Upper lobe of left lung (tissue), 6 donors: ENCODE data around the gene LPAR5. TPM values are rescaled to one million over a fixed set of nuclear protein-coding genes. Genes with fewer than 3 reads are reported as not detected.
A peak's percentile ranks its signal among the peaks of the same experiment; 100 is the strongest.

Experiments used
- ATAC-seq, 2 donors: fragments of 200-7000 bp; cut with Tn5 transposase; one replicate each; pipeline ENCODE4 v1.9.1; 2022; ENCODE audit warnings: mild to moderate bottlenecking in 2 of 2, moderate library complexity in 2 of 2; ENCODE audit not compliant: low FRiP score in 2 of 2
- DNase-seq, 2 donors: peaks; one replicate each; pipeline ENCODE4 v3.0.0-alpha.2; 2019 to 2020
- H3K27ac ChIP-seq, 4 donors: fragments of 200-600 bp; sonication (generic); one replicate each; pipeline ENCODE4 v1.5.1; 2016 to 2019
- H3K27me3 ChIP-seq, 4 donors: fragments of 200-600 bp; sonication (generic); one replicate each; pipeline ENCODE4 v1.5.1; 2017 to 2019
- H3K36me3 ChIP-seq, 4 donors: fragments of 200-600 bp; sonication (generic); one replicate each; pipeline ENCODE4 v1.5.1; 2016 to 2019
- H3K4me1 ChIP-seq, 4 donors: fragments of 200-600 bp; sonication (generic); one replicate each; pipeline ENCODE4 v1.5.1; 2018 to 2019
- H3K4me3 ChIP-seq, 4 donors: fragments of 200-600 bp; sonication (generic); one replicate each; pipeline ENCODE4 v1.5.1; 2017 to 2019; ENCODE audit warnings: mild to moderate bottlenecking in 2 of 4, moderate library complexity in 1 of 4
- H3K9me3 ChIP-seq, 4 donors: fragments of 200-600 bp; sonication (generic); one replicate each; pipeline ENCODE4 v1.5.1; 2018 to 2019
- EP300 ChIP-seq, 4 donors: sonication (generic); formaldehyde crosslinking; IDR thresholded peaks; one replicate each; pipeline ENCODE4 v1.5.1; 2017; ENCODE audit warnings: antibody characterized with exemption in 4 of 4, control low read depth in 2 of 4
- POLR2A ChIP-seq, 4 donors: fragments of 450-650 bp; IDR thresholded peaks; one replicate each; pipeline ENCODE4 v1.5.1; 2016 to 2017; ENCODE audit warnings: antibody characterized with exemption in 4 of 4, mild to moderate bottlenecking in 2 of 4
- POLR2AphosphoS5 ChIP-seq, 2 donors: sonication (generic); formaldehyde crosslinking; IDR thresholded peaks; one replicate each; pipeline ENCODE4 v1.5.1; 2017; ENCODE audit warnings: antibody characterized with exemption in 2 of 2
- WGBS, 2 donors: methylation state at CpG; one replicate each; pipeline ENCODE4 v1.1.5; 2017 to 2018; 5-methylcytosine and 5-hydroxymethylcytosine counted together
- total RNA-seq, 6 donors: library from RNA; depleted of rRNA in 4 of 6; stranded (reverse); fragments of >200 nt in 4 of 6; gene quantifications; one replicate each; pipeline versions ENCODE4 v1.1.0 to v1.2.1, GENCODE V29; 2016 to 2021
- TF ChIP-seq, protein P1 (sequence below), 6 experiments: fragments of 450-650 bp in 4 of 6; fragments of 200-600 bp in 2 of 6; sonication (generic) in 2 of 6; IDR thresholded peaks; one replicate each; pipeline ENCODE4 v1.5.1; 2016 to 2019; ENCODE audit warnings: antibody characterized with exemption in 6 of 6
- donor health status: DM: no; HTN: no; CAD: no; lungs with moderate emphysema.
- donor health status: DM: no; HTN: yes; CAD: no; lungs with severe emphysema.

Gene LPAR5
- total RNA-seq, 6 donors from 2014 or later, result 1.3 to 4.4 (median 2.9) TPM

DNA sequence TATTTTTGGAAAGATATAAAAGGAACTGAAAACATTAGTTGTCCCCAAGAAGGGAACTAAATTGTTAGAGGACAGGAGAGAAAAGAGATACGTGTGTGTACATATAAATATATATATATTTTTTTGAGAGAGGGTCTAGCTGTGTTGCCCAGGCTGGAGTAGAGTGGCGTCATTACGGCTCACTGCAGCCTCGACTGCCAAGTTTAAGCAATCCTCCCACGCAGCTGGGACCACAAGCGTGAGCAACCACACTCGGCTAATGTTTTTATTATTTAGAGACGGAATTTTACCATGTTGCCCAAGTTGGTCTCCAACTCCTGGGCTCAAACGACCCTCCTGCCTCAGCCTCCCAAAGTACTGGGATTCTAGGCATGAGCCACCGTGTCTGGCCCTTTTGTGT is 51.5 kb downstream of the LPAR5 start:
- Histone ChIP-seq H3K27me3 (no peaks in the 10 kb centered on the region), H3K36me3 (peaks cover 82 to 100% (median 91%) of the 10 kb centered on the region in 4 donors), H3K27ac (no peak overlapping the region), H3K4me1 (no peaks in the 10 kb centered on the region), H3K9me3 (no peaks in the 10 kb centered on the region), H3K4me3 (no peak overlapping the region)
- 86 to 90% methylated on average over 10 of the region's 10 CpGs for WGBS, 2 donors
- DNase-seq, result no peak
- no peak for TF ChIP-seq POLR2AphosphoS5 (IDR thresholded peaks at IDR 0.05)
- TF ChIP-seq POLR2A (IDR thresholded peaks at IDR 0.05), result no peak
- no peak for TF ChIP-seq EP300 (IDR thresholded peaks at IDR 0.05)
- TF ChIP-seq, protein P1, sequence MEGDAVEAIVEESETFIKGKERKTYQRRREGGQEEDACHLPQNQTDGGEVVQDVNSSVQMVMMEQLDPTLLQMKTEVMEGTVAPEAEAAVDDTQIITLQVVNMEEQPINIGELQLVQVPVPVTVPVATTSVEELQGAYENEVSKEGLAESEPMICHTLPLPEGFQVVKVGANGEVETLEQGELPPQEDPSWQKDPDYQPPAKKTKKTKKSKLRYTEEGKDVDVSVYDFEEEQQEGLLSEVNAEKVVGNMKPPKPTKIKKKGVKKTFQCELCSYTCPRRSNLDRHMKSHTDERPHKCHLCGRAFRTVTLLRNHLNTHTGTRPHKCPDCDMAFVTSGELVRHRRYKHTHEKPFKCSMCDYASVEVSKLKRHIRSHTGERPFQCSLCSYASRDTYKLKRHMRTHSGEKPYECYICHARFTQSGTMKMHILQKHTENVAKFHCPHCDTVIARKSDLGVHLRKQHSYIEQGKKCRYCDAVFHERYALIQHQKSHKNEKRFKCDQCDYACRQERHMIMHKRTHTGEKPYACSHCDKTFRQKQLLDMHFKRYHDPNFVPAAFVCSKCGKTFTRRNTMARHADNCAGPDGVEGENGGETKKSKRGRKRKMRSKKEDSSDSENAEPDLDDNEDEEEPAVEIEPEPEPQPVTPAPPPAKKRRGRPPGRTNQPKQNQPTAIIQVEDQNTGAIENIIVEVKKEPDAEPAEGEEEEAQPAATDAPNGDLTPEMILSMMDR (IDR thresholded peaks at IDR 0.05), result no peak
- ATAC-seq, result no peak

DNA sequence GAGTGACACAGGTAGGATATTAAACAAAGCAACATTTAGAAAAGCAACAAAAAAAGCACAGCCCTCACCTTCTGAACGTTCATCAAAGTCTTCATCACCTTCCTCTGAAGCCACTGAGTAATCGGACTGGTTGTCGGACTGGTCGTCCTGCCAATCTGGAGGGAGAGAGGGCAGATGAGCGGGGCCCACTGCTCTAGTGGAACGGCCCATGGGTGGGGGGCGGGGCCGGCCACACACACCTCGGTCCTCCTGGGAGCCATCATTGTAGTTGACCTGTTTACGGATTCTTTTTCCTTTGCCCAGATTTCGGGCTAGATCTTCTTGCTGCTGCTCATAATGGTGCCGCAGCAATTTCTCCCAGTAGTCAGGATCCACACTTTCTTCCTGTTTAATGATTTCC is 52.8 kb downstream of the LPAR5 start:
- H3K4me3 ChIP-seq, result no peak overlapping the region
- H3K27me3 ChIP-seq, result no peaks in the 10 kb centered on the region
- no peak overlapping the region for H3K27ac ChIP-seq
- no peaks in the 10 kb centered on the region for H3K9me3 ChIP-seq
- H3K36me3 ChIP-seq, result peaks cover 81 to 100% (median 91%) of the 10 kb centered on the region in 4 donors
- no peaks in the 10 kb centered on the region for H3K4me1 ChIP-seq
- peak in 1 of 2 donors; percentile 50 for DNase-seq
- no peak for TF ChIP-seq POLR2AphosphoS5 (IDR thresholded peaks at IDR 0.05)
- no peak for TF ChIP-seq POLR2A (IDR thresholded peaks at IDR 0.05)
- TF ChIP-seq, protein P1 (IDR thresholded peaks at IDR 0.05), result no peak
- TF ChIP-seq EP300 (IDR thresholded peaks at IDR 0.05), result no peak
- WGBS, 2 donors, result 89 to 95% methylated on average over 12 of the region's 12 CpGs
- no peak for ATAC-seq

DNA sequence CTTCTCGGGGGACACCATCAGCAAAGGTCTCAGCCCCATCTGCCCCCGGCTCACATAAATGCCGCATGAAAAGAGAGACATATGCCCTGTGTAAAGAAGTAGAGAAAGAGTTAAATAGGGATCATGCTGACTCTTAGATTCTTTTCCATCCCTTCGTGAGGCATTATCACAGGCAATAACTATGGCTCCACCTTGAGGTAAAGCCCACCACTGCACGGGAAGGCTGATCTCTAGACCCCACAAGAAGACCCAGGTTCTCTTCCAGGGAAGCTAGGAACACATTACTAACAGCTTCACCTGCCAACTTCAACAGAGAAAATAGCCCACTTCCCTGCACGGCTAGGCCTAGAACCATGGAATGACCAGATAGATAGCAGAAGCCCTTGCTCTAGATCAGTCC is 53.6 kb downstream of the LPAR5 start:
- ATAC-seq, result no peak
- no peaks in the 10 kb centered on the region for H3K9me3 ChIP-seq
- no peaks in the 10 kb centered on the region for H3K4me1 ChIP-seq
- H3K36me3 ChIP-seq, result peaks cover 80 to 100% (median 91%) of the 10 kb centered on the region in 4 donors
- 86 to 90% methylated on average over 6 of the region's 6 CpGs for WGBS, 2 donors
- H3K4me3 ChIP-seq, result no peak overlapping the region
- H3K27me3 ChIP-seq, result no peaks in the 10 kb centered on the region
- DNase-seq, result no peak
- no peak overlapping the region for H3K27ac ChIP-seq
- TF ChIP-seq POLR2AphosphoS5 (IDR thresholded peaks at IDR 0.05), result no peak
- TF ChIP-seq EP300 (IDR thresholded peaks at IDR 0.05), result no peak
- TF ChIP-seq POLR2A (IDR thresholded peaks at IDR 0.05), result no peak
- TF ChIP-seq, protein P1 (IDR thresholded peaks at IDR 0.05), result no peak

GRCh38 chr12:6575648-6576047 is 60.1 kb downstream of the LPAR5 start:
- Histone ChIP-seq H3K4me3 (no peak overlapping the region), H3K4me1 (no peaks in the 10 kb centered on the region), H3K27ac (no peak overlapping the region), H3K36me3 (peaks cover 62 to 99% (median 90%) of the 10 kb centered on the region in 4 donors), H3K9me3 (no peaks in the 10 kb centered on the region), H3K27me3 (no peaks in the 10 kb centered on the region)
- ATAC-seq (no peak), DNase-seq (no peak)
- TF ChIP-seq, protein P1 (IDR thresholded peaks at IDR 0.05), result no peak
- TF ChIP-seq EP300 (IDR thresholded peaks at IDR 0.05), result no peak
- 85 to 91% methylated on average over 8 of the region's 8 CpGs for WGBS, 2 donors

GRCh38 chr12:6574576-6575295 is 61.0 kb downstream of the LPAR5 start:
- DNase-seq (no peak), ATAC-seq (no peak)
- Histone ChIP-seq H3K36me3 (peaks cover 61 to 97% (median 86%) of the 10 kb centered on the region in 4 donors), H3K4me1 (no peaks in the 10 kb centered on the region), H3K27me3 (no peaks in the 10 kb centered on the region), H3K4me3 (no peak overlapping the region), H3K27ac (no peak overlapping the region), H3K9me3 (no peaks in the 10 kb centered on the region)
- 88 to 91% methylated on average over 4 of the region's 4 CpGs for WGBS, 2 donors
- TF ChIP-seq POLR2AphosphoS5 (IDR thresholded peaks at IDR 0.05) (no peak), POLR2A (IDR thresholded peaks at IDR 0.05) (no peak), EP300 (IDR thresholded peaks at IDR 0.05) (no peak)
- TF ChIP-seq, protein P1 (IDR thresholded peaks at IDR 0.05), result no peak
